ENCODE results near the gene TCEAL5.

TCEAL5 gene, protein sequence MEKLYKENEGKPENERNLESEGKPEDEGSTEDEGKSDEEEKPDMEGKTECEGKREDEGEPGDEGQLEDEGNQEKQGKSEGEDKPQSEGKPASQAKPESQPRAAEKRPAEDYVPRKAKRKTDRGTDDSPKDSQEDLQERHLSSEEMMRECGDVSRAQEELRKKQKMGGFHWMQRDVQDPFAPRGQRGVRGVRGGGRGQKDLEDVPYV

DNA sequence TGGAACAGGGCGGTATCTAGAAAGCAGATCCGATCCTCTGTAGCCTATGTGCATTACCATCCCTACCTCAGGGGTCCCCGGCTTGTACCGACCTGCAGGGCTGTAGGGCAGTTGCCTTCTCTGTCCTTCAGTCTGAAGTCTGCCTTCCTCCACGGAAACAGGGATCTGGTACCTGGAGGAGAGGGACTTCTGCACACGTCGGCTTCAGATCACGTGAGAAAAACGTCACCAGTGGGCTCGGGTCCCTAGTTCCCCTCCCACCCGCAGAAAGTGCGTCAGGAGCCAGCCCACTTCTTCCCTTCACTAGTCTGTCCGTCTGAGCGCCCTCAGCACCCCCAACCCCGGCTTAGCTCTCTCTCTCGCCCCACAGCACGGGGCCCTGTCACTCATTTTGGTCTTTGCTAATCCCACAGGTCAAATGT lies at the start of gene TCEAL5:
Gene TCEAL5 (minus strand): TSS at position 170 of the 422 bp plus-strand sequence. CDS start 2,187 bp downstream, outside the sequence.
- TF ChIP-seq YY1 (IDR thresholded peaks at IDR 0.05; ENCODE audit: low read depth) (no peak), NFIC (IDR thresholded peaks at IDR 0.05) (no peak), CEBPB (IDR thresholded peaks at IDR 0.05) (no peak), TAF1 (IDR thresholded peaks at IDR 0.05; ENCODE audit: low read depth) (no peak), TCF12 (IDR thresholded peaks at IDR 0.05; ENCODE audit: low read depth) (no peak), RAD21 (IDR thresholded peaks at IDR 0.05; ENCODE audit: low read depth) (no peak), EGR1 (IDR thresholded peaks at IDR 0.05) (no peak)
- TF ChIP-seq, protein P1, sequence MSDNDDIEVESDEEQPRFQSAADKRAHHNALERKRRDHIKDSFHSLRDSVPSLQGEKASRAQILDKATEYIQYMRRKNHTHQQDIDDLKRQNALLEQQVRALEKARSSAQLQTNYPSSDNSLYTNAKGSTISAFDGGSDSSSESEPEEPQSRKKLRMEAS (IDR thresholded peaks at IDR 0.05): no peak

DNA sequence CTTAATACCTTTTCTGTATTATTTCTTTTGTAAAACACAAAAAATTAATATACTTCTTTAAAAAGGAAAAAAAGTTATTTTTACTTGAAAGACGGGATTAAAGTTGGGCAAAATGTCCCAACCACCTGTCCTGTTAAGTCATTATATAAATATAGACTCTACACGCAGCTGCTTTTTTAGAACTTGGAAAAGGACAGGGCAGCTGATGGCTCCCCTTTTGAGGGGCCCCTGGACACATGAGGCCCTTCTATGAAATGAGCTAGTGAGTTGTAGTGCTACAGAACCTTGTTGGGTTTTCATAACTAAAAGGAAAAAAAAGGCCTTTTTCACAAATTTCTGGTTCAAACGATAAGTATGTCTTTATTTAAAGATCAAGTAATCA lies 34.8 kb upstream of the TCEAL5 start:
- TF ChIP-seq, protein P2, sequence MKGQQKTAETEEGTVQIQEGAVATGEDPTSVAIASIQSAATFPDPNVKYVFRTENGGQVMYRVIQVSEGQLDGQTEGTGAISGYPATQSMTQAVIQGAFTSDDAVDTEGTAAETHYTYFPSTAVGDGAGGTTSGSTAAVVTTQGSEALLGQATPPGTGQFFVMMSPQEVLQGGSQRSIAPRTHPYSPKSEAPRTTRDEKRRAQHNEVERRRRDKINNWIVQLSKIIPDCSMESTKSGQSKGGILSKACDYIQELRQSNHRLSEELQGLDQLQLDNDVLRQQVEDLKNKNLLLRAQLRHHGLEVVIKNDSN (IDR thresholded peaks at IDR 0.05): no peak
- no peak for TF ChIP-seq NFIC (IDR thresholded peaks at IDR 0.05)
- no peak for TF ChIP-seq TAF1 (IDR thresholded peaks at IDR 0.05; ENCODE audit: low read depth)
- no peak for TF ChIP-seq TCF12 (IDR thresholded peaks at IDR 0.05; ENCODE audit: low read depth)
- no peak for TF ChIP-seq RAD21 (IDR thresholded peaks at IDR 0.05; ENCODE audit: low read depth)
- TF ChIP-seq EP300 (IDR thresholded peaks at IDR 0.05; ENCODE audit: borderline replicate concordance): no peak
- TF ChIP-seq, protein P3, sequence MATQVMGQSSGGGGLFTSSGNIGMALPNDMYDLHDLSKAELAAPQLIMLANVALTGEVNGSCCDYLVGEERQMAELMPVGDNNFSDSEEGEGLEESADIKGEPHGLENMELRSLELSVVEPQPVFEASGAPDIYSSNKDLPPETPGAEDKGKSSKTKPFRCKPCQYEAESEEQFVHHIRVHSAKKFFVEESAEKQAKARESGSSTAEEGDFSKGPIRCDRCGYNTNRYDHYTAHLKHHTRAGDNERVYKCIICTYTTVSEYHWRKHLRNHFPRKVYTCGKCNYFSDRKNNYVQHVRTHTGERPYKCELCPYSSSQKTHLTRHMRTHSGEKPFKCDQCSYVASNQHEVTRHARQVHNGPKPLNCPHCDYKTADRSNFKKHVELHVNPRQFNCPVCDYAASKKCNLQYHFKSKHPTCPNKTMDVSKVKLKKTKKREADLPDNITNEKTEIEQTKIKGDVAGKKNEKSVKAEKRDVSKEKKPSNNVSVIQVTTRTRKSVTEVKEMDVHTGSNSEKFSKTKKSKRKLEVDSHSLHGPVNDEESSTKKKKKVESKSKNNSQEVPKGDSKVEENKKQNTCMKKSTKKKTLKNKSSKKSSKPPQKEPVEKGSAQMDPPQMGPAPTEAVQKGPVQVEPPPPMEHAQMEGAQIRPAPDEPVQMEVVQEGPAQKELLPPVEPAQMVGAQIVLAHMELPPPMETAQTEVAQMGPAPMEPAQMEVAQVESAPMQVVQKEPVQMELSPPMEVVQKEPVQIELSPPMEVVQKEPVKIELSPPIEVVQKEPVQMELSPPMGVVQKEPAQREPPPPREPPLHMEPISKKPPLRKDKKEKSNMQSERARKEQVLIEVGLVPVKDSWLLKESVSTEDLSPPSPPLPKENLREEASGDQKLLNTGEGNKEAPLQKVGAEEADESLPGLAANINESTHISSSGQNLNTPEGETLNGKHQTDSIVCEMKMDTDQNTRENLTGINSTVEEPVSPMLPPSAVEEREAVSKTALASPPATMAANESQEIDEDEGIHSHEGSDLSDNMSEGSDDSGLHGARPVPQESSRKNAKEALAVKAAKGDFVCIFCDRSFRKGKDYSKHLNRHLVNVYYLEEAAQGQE (IDR thresholded peaks at IDR 0.05; ENCODE audit: low read depth): no peak
- TF ChIP-seq CREB1 (IDR thresholded peaks at IDR 0.05; ENCODE audit: low read depth): no peak
- no peak for TF ChIP-seq CEBPB (IDR thresholded peaks at IDR 0.05)
- no peak for TF ChIP-seq FOXM1 (IDR thresholded peaks at IDR 0.05; ENCODE audit: borderline replicate concordance, low read depth)
- TF ChIP-seq ZBTB7A (IDR thresholded peaks at IDR 0.05; ENCODE audit: low read depth): no peak
- TF ChIP-seq YY1 (IDR thresholded peaks at IDR 0.05; ENCODE audit: low read depth): no peak
- TF ChIP-seq, protein P1 (IDR thresholded peaks at IDR 0.05): no peak
- TF ChIP-seq EGR1 (IDR thresholded peaks at IDR 0.05): no peak
- TF ChIP-seq TEAD4 (IDR thresholded peaks at IDR 0.05): no peak

DNA sequence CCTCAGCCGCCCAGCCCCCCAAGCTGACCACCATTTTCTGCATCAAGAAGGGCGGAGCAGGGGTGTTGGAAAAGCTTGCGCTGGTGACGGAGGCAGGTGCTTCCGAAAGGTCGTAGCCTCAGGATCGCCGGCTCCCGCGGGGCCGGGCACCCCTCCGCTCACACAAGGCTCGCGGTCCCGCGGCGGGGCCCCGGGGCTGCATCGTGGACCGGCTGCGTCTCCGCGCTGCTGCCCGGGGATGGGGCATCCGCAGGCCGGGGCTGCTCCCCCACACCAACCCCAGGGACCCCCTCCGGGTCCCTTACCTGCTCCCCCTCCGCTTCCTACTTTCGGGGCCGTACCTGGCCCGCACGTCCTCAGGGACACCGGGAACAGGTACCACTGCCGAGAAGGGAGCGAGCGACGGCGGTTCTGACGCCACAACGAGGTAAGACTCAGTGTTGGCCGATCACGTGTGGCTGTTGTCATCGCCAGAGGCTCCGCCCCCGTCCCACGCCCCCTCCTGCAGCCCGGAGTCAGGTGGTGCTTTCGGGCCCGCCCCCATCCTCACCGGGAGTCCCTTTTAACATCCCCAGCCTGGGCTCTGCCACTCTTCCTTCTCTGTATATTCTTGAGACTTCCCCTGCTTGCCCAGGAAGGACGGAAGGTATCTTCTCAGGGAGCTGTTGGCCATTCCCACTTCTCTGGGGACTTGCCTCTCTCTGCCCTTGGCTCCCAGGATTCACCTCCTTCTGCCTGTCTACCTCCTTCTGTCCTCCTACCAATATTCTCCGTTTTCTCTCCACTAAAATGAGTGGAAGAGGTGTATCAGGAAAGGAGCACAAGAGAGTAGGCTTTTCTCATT lies 34.2 kb upstream of the TCEAL5 start, which contains the start of gene BEX2:
Gene BEX2 (minus strand): TSS at position 436 of the 844 bp plus-strand sequence. CDS start 1,014 bp downstream, outside the sequence.
- TF ChIP-seq TAF1 (IDR thresholded peaks at IDR 0.05; ENCODE audit: low read depth) (peak; percentile 64; the same call in 1 of the 2 replicates), EGR1 (IDR thresholded peaks at IDR 0.05) (no peak), RAD21 (IDR thresholded peaks at IDR 0.05; ENCODE audit: low read depth) (no peak), TCF12 (IDR thresholded peaks at IDR 0.05; ENCODE audit: low read depth) (no peak), FOXM1 (IDR thresholded peaks at IDR 0.05; ENCODE audit: borderline replicate concordance, low read depth) (no peak), YY1 (IDR thresholded peaks at IDR 0.05; ENCODE audit: low read depth) (no peak), CEBPB (IDR thresholded peaks at IDR 0.05) (no peak), NFIC (IDR thresholded peaks at IDR 0.05) (no peak), CREB1 (IDR thresholded peaks at IDR 0.05; ENCODE audit: low read depth) (no peak)
- TF ChIP-seq, protein P1 (IDR thresholded peaks at IDR 0.05): 0 out of 2 replicates have a peak, but pooled peaks have one; percentile 31
- TF ChIP-seq, protein P2 (IDR thresholded peaks at IDR 0.05): peak; percentile 95
- TF ChIP-seq, protein P3 (IDR thresholded peaks at IDR 0.05; ENCODE audit: low read depth): no peak

DNA sequence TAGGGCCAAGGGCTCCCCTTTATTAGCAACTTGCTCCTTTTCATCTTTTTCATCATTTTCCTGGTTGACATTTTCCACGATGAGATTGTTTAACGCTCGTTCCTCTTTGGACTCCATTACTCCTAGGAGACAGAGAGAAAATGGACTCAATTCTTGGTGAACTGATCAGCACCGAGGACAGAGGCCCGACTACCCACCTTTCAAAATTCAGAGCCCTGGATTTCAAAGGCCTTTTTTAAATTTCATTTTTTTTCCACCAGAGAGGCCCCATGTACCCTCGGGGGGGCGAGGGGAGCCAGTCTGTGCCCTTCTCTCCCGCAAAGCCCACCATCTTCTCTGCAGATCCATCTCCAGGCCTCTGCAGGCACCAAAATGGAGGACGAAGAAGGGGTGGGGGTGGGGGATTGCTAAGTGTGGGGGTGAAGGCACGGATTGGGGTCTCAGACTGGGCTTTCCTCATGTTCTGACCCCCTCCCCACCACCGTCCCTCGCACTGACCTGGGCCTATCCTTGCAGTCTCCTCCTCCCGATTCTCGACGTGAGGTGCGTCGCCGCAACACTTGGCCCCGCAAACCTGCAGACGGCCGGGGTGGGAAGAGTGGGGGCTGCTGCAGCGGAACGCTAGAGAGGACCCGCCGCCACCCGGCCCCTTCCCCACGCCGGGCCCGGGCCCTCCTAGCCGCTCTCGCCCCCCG lies 33.5 kb upstream of the TCEAL5 start:
- TF ChIP-seq YY1 (IDR thresholded peaks at IDR 0.05; ENCODE audit: low read depth) (no peak), TAF1 (IDR thresholded peaks at IDR 0.05; ENCODE audit: low read depth) (no peak), FOXM1 (IDR thresholded peaks at IDR 0.05; ENCODE audit: borderline replicate concordance, low read depth) (no peak), EP300 (IDR thresholded peaks at IDR 0.05; ENCODE audit: borderline replicate concordance) (no peak)
- TF ChIP-seq, protein P3 (IDR thresholded peaks at IDR 0.05; ENCODE audit: low read depth): peak; percentile 72
- TF ChIP-seq, protein P2 (IDR thresholded peaks at IDR 0.05): no peak

Measured in Ishikawa (cell line).